ENCODE results near the gene KIAA0825.

DNA sequence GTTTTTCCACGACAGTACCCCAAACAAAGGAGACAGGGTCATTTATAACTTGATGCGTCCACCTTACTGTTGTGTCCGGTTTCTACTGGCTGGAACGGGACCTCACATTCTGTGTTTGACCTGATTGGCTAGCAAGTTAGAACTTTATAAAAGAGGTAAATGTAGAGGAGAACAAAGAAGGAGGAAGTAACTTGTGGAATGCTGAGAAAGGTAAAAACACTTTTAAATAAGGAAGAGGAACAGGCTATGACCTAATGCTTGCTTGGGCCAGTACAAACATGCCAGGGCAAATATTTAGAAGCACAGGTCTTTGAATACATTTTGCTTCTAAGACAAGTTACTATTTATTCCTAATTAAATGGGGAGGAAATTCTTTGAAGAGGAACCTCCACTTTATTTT is 251.6 kb downstream of the KIAA0825 start:
- TF ChIP-seq, protein P1, sequence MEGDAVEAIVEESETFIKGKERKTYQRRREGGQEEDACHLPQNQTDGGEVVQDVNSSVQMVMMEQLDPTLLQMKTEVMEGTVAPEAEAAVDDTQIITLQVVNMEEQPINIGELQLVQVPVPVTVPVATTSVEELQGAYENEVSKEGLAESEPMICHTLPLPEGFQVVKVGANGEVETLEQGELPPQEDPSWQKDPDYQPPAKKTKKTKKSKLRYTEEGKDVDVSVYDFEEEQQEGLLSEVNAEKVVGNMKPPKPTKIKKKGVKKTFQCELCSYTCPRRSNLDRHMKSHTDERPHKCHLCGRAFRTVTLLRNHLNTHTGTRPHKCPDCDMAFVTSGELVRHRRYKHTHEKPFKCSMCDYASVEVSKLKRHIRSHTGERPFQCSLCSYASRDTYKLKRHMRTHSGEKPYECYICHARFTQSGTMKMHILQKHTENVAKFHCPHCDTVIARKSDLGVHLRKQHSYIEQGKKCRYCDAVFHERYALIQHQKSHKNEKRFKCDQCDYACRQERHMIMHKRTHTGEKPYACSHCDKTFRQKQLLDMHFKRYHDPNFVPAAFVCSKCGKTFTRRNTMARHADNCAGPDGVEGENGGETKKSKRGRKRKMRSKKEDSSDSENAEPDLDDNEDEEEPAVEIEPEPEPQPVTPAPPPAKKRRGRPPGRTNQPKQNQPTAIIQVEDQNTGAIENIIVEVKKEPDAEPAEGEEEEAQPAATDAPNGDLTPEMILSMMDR (IDR thresholded peaks at IDR 0.05; ENCODE audit: borderline replicate concordance, extremely low read depth, low read length, poor library complexity, severe bottlenecking): no peak
- no peak for TF ChIP-seq EZH2 (IDR thresholded peaks at IDR 0.05; ENCODE audit: borderline replicate concordance, low read depth, low read length, severe bottlenecking)
